ENCODE data around the gene EIF2S1. TPM values are rescaled to one million over a fixed set of nuclear protein-coding genes. Genes with fewer than 3 reads are reported as not detected.
"Not testable (repeated sequence)": the region's sequence is repeated elsewhere in the genome, so short reads cannot be mapped to it uniquely, and the experiment has no call there.

EIF2S1 gene
- polyA plus RNA-seq, 2 of the 4 experiments (the other 2 are of a cell fraction): 385 to 393 TPM

DNA sequence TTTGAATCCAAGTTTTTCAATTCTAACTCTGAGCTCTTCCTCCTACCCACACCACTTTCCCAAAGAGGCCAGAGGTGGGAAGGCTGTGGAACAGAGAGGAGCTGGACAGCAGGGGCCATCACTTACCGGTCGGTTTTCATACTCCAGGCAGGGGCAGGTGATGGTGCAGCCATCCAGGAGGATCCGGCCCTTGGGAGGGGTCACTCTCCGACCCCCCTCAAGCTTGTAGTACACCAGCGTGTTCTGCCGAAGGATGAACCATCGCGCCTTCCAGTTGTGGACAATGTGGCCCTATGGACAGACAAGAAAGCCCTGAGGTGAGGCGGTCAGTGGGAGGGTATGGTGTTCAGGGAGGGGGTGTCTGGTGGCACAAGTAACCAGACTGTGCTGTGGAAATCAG lies 37.4 kb downstream of the EIF2S1 start:
- H3K27ac ChIP-seq: no peak overlapping the region
- 91% methylated on average over 9 of the region's 9 CpGs for WGBS (ENCODE audit: missing lambda C conversion rate)
- ChIA-PET POLR2A (no interaction called here), CTCF (interaction anchor here (0.6 to 1.1 kb wide), 3 partner anchors 11 to 307 kb away, joined by 3 read pairs; no protein-coding TSS in a partner anchor)
- ATAC-seq (no peak), DNase-seq (ENCODE audit: low read depth in 1 of 2, low spot score in 1 of 2) (no peak), FAIRE-seq (no peak)
- no peak overlapping the region for H3K4me2 ChIP-seq
- no peaks in the 10 kb centered on the region for H3K4me1 ChIP-seq
- no peak overlapping the region for H3K4me3 ChIP-seq
- TF ChIP-seq RFX5 (IDR thresholded peaks at IDR 0.05): no peak
- H3K9me3 ChIP-seq: no peaks in the 10 kb centered on the region

DNA sequence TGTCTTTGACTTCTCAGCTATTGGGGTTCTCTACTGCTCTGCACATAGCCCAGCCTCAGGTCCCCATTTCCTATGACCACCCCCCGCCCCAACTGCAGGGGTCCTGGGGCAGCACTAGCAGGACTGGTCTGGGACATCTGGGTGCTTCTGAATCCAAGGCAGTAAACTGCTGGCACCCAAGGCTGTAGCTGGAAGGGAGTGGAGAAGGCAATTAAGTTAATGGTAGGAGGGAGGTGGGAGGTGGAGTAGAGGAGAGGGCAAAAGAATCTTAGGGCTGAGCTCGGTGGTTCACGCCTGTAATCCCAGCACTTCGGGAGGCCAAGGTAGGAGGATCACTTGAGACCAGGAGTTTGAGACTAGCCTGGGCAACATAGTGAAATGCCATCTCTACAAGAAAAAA lies 40.3 kb downstream of the EIF2S1 start:
- H3K9me3 ChIP-seq: no peaks in the 10 kb centered on the region
- ATAC-seq (no peak), FAIRE-seq (no peak), DNase-seq (ENCODE audit: low read depth in 1 of 2, low spot score in 1 of 2) (no peak)
- TF ChIP-seq FOXS1 (CRISPR knock-in tag; IDR thresholded peaks at IDR 0.05) (no peak), ZFP36 (IDR thresholded peaks at IDR 0.05; ENCODE audit: borderline replicate concordance, partially characterized antibody) (no peak), BHLHE40 (IDR thresholded peaks at IDR 0.05; ENCODE audit: low read depth, low read length) (no peak), SMC3 (IDR thresholded peaks at IDR 0.05) (no peak), NPAS2 (CRISPR knock-in tag; IDR thresholded peaks at IDR 0.05; ENCODE audit: borderline replicate concordance) (no peak), HOXB13 (CRISPR knock-in tag; IDR thresholded peaks at IDR 0.05; ENCODE audit: low read depth) (no peak), POLR2A (IDR thresholded peaks at IDR 0.05; ENCODE audit: low read length) (no peak), JUNB (IDR thresholded peaks at IDR 0.05) (no peak), FOSL2 (IDR thresholded peaks at IDR 0.05) (no peak), FOSL2 (CRISPR knock-in tag; IDR thresholded peaks at IDR 0.05) (no peak), KDM5A (IDR thresholded peaks at IDR 0.05) (no peak), ZNF302 (CRISPR knock-in tag; IDR thresholded peaks at IDR 0.05) (no peak), RARB (CRISPR knock-in tag; IDR thresholded peaks at IDR 0.05) (no peak), JUN (IDR thresholded peaks at IDR 0.05) (no peak), HMGXB4 (CRISPR knock-in tag; IDR thresholded peaks at IDR 0.05; ENCODE audit: borderline replicate concordance) (no peak)
- TF ChIP-seq, protein P1, sequence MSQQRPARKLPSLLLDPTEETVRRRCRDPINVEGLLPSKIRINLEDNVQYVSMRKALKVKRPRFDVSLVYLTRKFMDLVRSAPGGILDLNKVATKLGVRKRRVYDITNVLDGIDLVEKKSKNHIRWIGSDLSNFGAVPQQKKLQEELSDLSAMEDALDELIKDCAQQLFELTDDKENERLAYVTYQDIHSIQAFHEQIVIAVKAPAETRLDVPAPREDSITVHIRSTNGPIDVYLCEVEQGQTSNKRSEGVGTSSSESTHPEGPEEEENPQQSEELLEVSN (IDR thresholded peaks at IDR 0.05; ENCODE audit: borderline replicate concordance, low read depth): no peak
- TF ChIP-seq, protein P2, sequence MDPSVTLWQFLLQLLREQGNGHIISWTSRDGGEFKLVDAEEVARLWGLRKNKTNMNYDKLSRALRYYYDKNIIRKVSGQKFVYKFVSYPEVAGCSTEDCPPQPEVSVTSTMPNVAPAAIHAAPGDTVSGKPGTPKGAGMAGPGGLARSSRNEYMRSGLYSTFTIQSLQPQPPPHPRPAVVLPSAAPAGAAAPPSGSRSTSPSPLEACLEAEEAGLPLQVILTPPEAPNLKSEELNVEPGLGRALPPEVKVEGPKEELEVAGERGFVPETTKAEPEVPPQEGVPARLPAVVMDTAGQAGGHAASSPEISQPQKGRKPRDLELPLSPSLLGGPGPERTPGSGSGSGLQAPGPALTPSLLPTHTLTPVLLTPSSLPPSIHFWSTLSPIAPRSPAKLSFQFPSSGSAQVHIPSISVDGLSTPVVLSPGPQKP (IDR thresholded peaks at IDR 0.05; ENCODE audit: low read depth, low read length): no peak
- TF ChIP-seq, protein P3, sequence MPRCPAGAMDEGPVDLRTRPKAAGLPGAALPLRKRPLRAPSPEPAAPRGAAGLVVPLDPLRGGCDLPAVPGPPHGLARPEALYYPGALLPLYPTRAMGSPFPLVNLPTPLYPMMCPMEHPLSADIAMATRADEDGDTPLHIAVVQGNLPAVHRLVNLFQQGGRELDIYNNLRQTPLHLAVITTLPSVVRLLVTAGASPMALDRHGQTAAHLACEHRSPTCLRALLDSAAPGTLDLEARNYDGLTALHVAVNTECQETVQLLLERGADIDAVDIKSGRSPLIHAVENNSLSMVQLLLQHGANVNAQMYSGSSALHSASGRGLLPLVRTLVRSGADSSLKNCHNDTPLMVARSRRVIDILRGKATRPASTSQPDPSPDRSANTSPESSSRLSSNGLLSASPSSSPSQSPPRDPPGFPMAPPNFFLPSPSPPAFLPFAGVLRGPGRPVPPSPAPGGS (IDR thresholded peaks at IDR 0.05): no peak
- no peak overlapping the region for H3K4me3 ChIP-seq
- POLR2A ChIA-PET: no interaction called here
- no peak overlapping the region for H3K4me2 ChIP-seq
- CTCF ChIA-PET: interaction anchor here (1.1 kb wide), 1 partner anchor 8 kb away, joined by 3 read pairs; no protein-coding TSS in a partner anchor
- no peaks in the 10 kb centered on the region for H3K4me1 ChIP-seq
- WGBS (ENCODE audit: missing lambda C conversion rate): 81% methylated on average over 4 of the region's 4 CpGs
- H3K27ac ChIP-seq: no peak overlapping the region

GRCh38 chr14:67405771-67406170 lies 45.6 kb downstream of the EIF2S1 start:
- Histone ChIP-seq H3K4me1 (no peaks in the 10 kb centered on the region), H3K9me3 (no peaks in the 10 kb centered on the region; the same call in 2 of the 3 replicates), H3K4me3 (no peak overlapping the region), H3K27ac (no peak overlapping the region), H3K4me2 (no peak overlapping the region)
- WGBS (ENCODE audit: missing lambda C conversion rate): 95% methylated on average over 3 of the region's 5 CpGs
- no peak for DNase-seq (ENCODE audit: low read depth in 1 of 2, low spot score in 1 of 2)
- TF ChIP-seq POLR2A (IDR thresholded peaks at IDR 0.05; ENCODE audit: low read length): no peak
- no peak for TF ChIP-seq KDM1A (IDR thresholded peaks at IDR 0.05; ENCODE audit: low read depth)
- TF ChIP-seq MAFK (IDR thresholded peaks at IDR 0.05; ENCODE audit: partially characterized antibody): no peak
- TF ChIP-seq HOXB13 (CRISPR knock-in tag; IDR thresholded peaks at IDR 0.05; ENCODE audit: low read depth): no peak
- TF ChIP-seq SREBF2 (IDR thresholded peaks at IDR 0.05): no peak
- TF ChIP-seq, protein P4, sequence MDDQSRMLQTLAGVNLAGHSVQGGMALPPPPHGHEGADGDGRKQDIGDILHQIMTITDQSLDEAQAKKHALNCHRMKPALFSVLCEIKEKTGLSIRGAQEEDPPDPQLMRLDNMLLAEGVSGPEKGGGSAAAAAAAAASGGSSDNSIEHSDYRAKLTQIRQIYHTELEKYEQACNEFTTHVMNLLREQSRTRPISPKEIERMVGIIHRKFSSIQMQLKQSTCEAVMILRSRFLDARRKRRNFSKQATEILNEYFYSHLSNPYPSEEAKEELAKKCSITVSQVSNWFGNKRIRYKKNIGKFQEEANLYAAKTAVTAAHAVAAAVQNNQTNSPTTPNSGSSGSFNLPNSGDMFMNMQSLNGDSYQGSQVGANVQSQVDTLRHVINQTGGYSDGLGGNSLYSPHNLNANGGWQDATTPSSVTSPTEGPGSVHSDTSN (IDR thresholded peaks at IDR 0.05): no peak
- TF ChIP-seq ZC3H11A (IDR thresholded peaks at IDR 0.05): no peak
- no peak for TF ChIP-seq CHD4 (IDR thresholded peaks at IDR 0.05; ENCODE audit: borderline replicate concordance)
- TF ChIP-seq POLR2AphosphoS2 (conservative IDR thresholded peaks at IDR 0.05; ENCODE audit: low read length): no peak
- TF ChIP-seq CBX2 (IDR thresholded peaks at IDR 0.05; ENCODE audit: borderline replicate concordance, low read depth): no peak
- no peak for TF ChIP-seq ZNF302 (CRISPR knock-in tag; IDR thresholded peaks at IDR 0.05)
- ChIA-PET POLR2A (no interaction called here), CTCF (interaction anchor here (0.8 to 2.3 kb wide), 4 partner anchors 15 to 166 kb away, joined by 3 to 9 read pairs (median 3); no protein-coding TSS in a partner anchor)
- FAIRE-seq: no peak
- ATAC-seq: no peak

DNA sequence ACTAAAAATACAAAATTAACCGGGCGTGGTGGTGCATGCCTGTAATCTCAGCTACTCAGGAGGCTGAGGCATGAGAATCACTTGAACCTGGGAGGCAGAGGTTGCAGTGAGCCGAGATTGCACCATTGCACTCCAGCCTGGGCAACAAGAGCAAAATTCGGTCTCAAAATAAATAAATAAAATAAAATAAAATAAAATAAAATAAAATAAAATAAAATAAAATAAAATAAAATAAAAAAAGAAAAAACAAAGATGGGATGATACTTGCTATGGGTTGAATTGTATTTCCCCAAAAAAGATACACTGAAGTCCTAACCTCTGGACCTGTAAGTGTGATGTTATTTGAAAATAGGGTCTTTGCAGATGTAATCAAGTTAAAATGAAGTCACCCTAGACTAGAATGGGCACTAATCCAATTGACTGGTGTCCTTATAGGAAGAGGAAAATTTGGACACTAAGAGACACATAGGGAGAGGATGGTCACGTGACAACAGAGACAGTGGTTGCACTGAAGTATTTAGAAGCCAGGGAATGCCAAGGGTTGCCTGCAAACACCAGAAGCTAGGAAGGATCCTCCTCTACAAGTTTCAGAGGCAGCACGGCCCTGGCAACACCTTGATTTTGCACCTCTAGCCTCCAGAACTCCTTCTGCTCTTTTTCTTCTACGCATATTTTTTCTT lies 48.1 kb downstream of the EIF2S1 start:
- H3K4me3 ChIP-seq; ATAC-seq; DNase-seq (ENCODE audit: low read depth in 1 of 2, low spot score in 1 of 2); POLR2A ChIA-PET; H3K9me3 ChIP-seq; FAIRE-seq; H3K27ac ChIP-seq; H3K4me2 ChIP-seq: not testable (repeated sequence)
- peaks cover 10% of the 10 kb centered on the region for H3K4me1 ChIP-seq
- 91% methylated on average over 7 of the region's 7 CpGs for WGBS (ENCODE audit: missing lambda C conversion rate)
- CTCF ChIA-PET: interaction anchor here (0.6 to 1.7 kb wide), 2 partner anchors 27 to 296 kb away, joined by 3 to 5 read pairs; no protein-coding TSS in a partner anchor

Data from A549 (cell line).